Measurements from ENCODE around the gene ACTR10.
A peak's percentile ranks its signal among the peaks of the same experiment; 100 is the strongest.

The ACTR10 gene

GRCh38 chr14:58199726-58200479 lies at the start of gene ACTR10:
Gene ACTR10 (plus strand): TSS chr14:58200149. CDS start chr14:58200218, 69 bp downstream.
- DNase-seq (ENCODE audit: low read depth in 2 of 2): peak; percentile 75 to 85

DNA sequence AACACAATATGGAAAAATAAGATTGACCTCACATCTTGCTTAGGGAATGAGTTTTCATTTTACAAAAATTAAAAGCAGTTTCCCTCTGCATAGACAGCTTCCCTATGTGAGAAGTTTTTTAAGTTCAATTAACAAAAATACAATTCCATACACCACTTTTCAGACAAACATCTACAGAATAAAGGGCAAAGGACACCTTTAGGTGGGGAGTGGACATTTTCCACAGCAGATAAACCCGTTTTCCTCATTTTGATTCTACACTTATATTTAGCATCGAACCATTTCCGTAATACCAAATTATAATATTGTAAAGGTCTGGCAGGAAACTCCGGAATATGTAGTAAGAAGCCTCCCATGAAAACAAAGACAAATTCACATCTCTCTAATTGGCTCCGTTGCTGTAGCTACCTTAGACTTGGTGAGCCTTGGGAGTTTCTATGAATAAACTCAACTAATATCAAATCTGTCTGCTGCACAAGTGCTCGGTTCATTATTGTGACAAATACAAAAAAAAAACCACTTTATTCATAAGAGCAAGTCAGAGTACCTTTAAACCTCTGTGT lies 49.6 kb upstream of the ACTR10 start:
- DNase-seq (ENCODE audit: low read depth in 2 of 2): no peak

DNA sequence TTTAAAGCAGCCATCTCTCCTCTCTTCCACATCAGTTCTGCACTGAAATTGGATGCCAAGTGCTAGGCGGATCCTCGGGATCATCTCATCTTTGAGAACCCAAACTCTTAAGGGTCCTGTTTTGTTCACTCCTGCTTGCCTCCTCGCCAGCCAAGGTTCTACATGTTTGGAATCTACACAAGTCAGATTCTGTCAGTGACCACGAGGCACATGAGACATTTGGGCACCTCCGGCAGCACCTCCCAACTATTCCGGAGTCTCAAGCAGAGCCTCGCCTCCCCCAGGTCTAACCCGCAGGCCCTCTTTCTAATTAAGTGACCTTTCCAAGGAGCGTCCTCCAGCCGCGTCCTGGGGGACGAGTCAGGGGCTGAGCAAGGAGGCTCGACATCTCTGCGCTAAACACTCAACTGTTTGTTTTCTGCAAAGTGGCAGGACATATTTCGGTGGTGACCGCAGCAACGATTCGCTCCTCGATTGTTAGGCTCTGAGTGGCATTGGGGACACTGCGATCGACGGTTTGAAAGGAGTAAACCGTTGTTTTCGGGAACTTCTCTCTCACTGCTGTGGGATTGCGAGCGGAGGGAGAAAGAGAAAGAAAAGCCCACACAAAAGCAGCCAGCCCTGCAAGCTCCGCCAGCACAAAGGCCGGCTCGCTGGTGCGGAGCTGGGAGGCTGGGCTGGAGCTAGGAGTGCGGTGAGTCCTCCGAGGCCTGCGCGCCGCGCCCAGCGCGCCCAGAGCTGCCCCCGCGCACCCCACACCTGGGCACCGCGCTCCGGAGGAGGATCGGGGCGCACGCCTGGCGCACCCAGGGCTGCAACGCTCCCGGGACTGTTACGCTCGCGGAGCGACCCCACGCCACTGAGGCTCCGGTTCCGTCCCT lies 48.6 kb upstream of the ACTR10 start:
- DNase-seq (ENCODE audit: low read depth in 2 of 2): no peak

- peak; percentile 41 to 64 for DNase-seq (ENCODE audit: low read depth in 2 of 2)
Measured at GRCh38 chr14:58152014-58152857, 47.7 kb upstream of the ACTR10 start, which contains the start of gene ARMH4. Gene ARMH4 (minus strand): TSS chr14:58152213. CDS start chr14:58139358, 12,855 bp downstream.

DNA sequence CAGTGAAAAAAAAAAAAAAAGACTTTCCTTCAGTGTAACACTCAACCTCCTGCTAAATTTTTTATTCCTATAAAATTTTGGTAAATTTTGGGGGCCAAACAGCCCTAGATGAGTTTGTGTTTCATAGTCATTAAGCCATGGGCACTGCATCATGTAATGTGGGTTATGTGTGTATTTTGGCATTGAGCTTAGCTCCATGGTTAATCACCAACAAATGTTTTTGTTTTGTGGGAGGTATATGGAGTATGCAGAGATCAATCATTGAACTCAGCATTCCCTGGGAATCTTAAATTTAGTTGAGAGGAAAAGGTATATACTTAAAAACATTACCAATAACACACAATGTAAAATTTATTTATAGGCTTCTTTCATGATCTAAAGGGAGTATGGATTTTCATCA lies 39.4 kb upstream of the ACTR10 start:
- no peak for DNase-seq (ENCODE audit: low read depth in 2 of 2)

GRCh38 chr14:58166005-58166983 lies 33.7 kb upstream of the ACTR10 start:
- DNase-seq (ENCODE audit: low read depth in 2 of 2): peak; percentile 56 to 58

GRCh38 chr14:58167057-58167456 lies 32.9 kb upstream of the ACTR10 start:
- no peak for DNase-seq (ENCODE audit: low read depth in 2 of 2)

DNA sequence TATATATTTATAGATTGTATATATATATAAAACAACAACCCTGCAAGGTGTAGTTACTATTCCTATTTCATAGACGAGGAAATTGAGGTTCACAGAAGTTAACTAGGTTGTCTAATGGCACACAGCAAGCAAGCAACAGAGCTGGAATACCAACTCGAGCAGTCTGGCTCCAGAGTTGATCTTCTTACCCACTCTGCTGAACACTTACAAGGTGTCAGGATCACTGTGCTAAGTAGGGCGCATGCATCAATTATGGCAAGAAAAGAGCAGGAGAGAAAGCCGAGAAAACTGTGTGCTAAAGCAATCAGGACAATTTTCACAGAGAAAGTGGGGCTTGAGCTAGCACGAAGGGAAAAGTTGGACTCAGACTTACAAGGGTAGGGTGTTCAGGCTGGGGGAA lies 32.1 kb upstream of the ACTR10 start:
- no peak for DNase-seq (ENCODE audit: low read depth in 2 of 2)

- DNase-seq (ENCODE audit: low read depth in 2 of 2): peak; percentile 13 to 15
Measured at GRCh38 chr14:58171090-58171489, 28.9 kb upstream of the ACTR10 start.

DNA sequence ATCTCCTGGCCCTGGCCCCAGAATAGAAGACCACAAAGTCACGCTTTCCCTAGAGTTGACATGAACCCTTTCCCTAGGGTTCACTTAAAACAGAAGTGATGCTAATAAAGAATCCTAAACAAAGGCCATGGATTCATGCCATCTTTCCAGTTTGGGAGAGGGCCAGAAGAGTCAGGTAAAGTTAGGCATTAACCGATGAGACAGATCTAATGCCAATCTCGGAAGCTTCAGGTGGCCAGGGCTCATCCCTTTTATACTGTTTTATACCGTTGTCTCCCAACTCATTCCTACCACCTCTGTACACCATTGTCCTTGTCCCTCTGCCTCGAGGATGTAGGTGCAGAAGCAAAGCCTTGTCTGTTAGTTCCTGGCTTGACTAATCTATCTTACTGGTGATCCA lies 22.8 kb upstream of the ACTR10 start:
- no peak for DNase-seq (ENCODE audit: low read depth in 2 of 2)

DNA sequence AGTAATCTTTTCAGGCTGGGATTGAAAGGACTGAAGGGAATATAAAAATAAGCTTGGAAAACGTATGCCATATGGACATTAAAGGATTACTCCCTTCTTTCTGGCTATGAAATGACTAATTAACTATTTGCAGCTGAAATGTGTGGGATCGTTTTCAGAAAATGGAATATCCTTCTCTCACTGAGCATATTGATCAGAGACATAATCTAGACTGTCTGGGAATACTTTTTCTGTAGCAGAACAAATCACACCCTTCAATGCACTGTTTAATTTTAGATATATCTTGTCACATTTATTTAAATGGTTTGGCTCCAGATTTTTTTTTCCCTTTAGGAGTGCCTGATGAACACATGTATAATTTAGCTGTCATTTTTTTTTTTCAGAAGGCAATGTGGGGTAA lies 10.8 kb upstream of the ACTR10 start:
- DNase-seq (ENCODE audit: low read depth in 2 of 2): no peak

- DNase-seq (ENCODE audit: low read depth in 2 of 2): no peak
Measured at GRCh38 chr14:58191763-58192601, 8.0 kb upstream of the ACTR10 start.

- no peak for DNase-seq (ENCODE audit: low read depth in 2 of 2)
Measured at GRCh38 chr14:58193542-58193941, 6.4 kb upstream of the ACTR10 start.

DNA sequence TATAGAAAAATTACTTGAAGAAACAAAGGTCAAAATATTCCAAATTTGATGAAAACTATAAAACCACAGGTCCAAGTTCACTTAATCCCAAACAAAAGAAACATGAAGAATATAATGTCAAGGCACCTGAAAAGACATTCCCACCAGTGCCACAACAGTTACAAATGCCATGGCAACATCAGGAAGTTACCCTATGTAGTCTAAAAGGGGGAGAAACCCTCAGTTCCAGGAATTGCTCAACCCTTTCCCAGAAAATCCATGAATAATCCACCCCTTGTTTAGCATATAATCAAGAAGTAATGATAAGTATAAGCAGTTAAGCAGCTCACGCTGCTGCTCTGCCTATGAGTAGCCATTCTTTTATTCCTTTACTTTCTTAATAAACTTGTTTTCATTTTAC lies 3.8 kb upstream of the ACTR10 start:
- no peak for DNase-seq (ENCODE audit: low read depth in 2 of 2)

DNA sequence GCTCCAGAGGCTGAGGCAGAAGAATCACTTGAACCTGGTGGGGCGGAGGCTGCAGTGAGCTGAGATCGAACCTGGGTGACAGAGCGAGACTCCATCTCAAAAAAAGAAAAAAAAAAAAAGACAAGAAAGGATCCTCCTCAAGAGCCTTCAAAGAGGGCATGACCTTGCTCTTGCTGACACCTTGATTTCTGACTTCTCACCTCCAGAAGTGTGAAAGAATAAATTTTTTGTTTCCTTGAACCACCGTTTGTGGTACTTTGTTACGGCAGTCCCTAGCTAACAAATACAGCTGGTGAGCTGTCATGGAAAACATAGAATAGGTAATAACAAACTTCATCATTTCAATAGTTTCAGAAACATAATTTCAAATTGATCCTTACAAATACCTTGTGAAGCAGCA lies 1.9 kb upstream of the ACTR10 start:
- no peak for DNase-seq (ENCODE audit: low read depth in 2 of 2)

GRCh38 chr14:58200480-58200841 lies 512 bp downstream of the ACTR10 start:
- DNase-seq (ENCODE audit: low read depth in 2 of 2): no peak

DNA sequence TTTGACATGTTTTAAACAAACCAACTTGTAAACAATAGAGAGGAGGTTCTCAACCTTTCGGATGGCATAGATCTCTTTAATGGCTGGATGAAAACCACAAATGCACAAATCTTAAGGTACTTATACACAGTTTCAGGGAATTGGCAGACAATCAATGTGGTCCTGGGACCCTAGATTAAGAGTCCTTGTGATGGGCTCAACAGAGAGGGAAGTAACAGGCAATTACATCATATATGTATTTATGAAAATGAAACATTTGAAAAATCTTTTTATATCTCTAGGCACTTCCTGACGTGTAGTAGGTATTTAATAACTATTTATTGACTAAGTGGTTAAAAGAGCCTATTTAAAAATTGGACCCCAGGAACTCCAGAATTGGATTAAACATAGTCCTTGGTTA lies 897 bp downstream of the ACTR10 start:
- DNase-seq (ENCODE audit: low read depth in 2 of 2): no peak

DNA sequence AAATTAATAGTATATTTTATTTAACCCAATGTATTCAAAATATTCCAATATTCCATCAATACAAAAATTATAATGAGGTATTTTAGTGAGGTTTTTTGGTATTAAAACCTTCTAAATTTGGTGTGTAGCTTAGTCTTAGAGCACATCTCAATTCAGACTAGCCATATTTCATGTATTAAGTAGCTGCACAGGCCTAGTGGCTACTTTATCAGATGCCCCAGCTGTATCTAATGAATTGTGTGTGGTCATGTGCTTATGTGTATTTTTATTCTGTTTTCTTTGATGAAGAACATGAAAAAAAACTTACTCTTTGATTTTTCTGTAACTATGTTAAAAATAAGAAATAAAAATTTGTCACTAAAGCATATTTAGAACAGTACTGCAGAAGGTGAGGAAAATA lies 13.2 kb downstream of the ACTR10 start:
- no peak for DNase-seq (ENCODE audit: low read depth in 2 of 2)

GRCh38 chr14:58215191-58215914 lies 15.4 kb downstream of the ACTR10 start:
- DNase-seq (ENCODE audit: low read depth in 2 of 2): no peak

Measured in stimulated activated CD8-positive, alpha-beta memory T cell treated with anti-CD3 and anti-CD28 coated beads, Interleukin-7, amount 100 ng/mL, for 4 hours (primary cell).